Activated T-helper 2 cell treated with anti-CD3 and anti-CD28 coated beads, Interferon-gamma antibody, Interleukin-2, Interleukin-4, amounts not matched to agents 10 μg/mL and 5 μg/mL and 100 μg/mL, durations not matched to agents 14 hours and 24 hours and 36 hours (primary cell): ENCODE data around the gene NAALADL2. TPM values are rescaled to one million over a fixed set of nuclear protein-coding genes. Genes with fewer than 3 reads are reported as not detected.
"Not testable (repeated sequence)": the region's sequence is repeated elsewhere in the genome, so short reads cannot be mapped to it uniquely, and the experiment has no call there.

ENCODE experiments used
- DNase-seq: peaks from one replicate; pipeline ENCODE4 v3.0.0; 2021; ENCODE audit warnings: low spot score
- H3K27ac Mint-ChIP-seq: one replicate; pipeline ENCODE4 v1.8.0; 2021; ENCODE audit warnings: mixed read lengths
- H3K27me3 Mint-ChIP-seq: one replicate; pipeline ENCODE4 v1.8.0; 2021; ENCODE audit warnings: low read depth, mixed read lengths
- H3K36me3 Mint-ChIP-seq: one replicate; pipeline ENCODE4 v1.8.0; 2021; ENCODE audit warnings: low read depth, mixed read lengths
- H3K4me1 Mint-ChIP-seq: one replicate; pipeline ENCODE4 v1.8.0; 2021; ENCODE audit warnings: low read depth, mixed read lengths
- H3K4me3 Mint-ChIP-seq: one replicate; pipeline ENCODE4 v1.8.0; 2021; ENCODE audit warnings: low read depth, mild to moderate bottlenecking, moderate library complexity, mixed read lengths
- H3K9me3 Mint-ChIP-seq: one replicate; pipeline ENCODE4 v1.8.0; 2021; ENCODE audit warnings: mixed read lengths
- intact Hi-C: fragments of 100-400 bp; cut with micrococcal nuclease; formaldehyde crosslinking; loops from one replicate; pipeline ENCODE4 v1.15.1; 2023
- total RNA-seq: library from RNA; stranded (reverse); gene quantifications from 2 replicates; pipeline ENCODE4 v1.2.3, GENCODE V29; 2022

The NAALADL2 gene
- total RNA-seq, 1 donor from 2014 or later, result not detected

DNA sequence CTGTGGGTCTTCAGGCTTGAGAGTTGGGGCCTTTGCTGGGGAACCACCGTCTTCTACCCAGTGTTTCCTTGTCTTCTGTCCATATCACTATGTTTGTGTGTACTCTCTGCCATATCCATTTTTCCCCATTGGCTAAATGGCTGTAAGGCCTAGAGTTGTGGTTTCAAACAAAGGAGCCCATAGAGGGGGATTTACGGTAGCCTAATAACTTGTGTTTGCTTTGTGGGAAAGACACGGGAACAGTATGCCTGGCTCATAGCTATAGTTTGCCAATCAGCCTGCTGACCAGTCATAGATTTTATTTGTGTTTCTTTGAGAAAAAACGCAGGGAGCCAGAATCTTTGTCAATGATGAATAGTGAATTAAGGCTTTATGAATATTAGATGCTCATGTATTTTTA is 554.8 kb downstream of the NAALADL2 start:
- Mint-ChIP-seq H3K36me3 (no peaks in the 10 kb centered on the region), H3K27ac (no peak overlapping the region), H3K27me3 (no peaks in the 10 kb centered on the region), H3K9me3 (no peaks in the 10 kb centered on the region), H3K4me1 (no peaks in the 10 kb centered on the region), H3K4me3 (no peak overlapping the region)
- DNase-seq, result no peak
- intact Hi-C loops, result no loop called here

DNA sequence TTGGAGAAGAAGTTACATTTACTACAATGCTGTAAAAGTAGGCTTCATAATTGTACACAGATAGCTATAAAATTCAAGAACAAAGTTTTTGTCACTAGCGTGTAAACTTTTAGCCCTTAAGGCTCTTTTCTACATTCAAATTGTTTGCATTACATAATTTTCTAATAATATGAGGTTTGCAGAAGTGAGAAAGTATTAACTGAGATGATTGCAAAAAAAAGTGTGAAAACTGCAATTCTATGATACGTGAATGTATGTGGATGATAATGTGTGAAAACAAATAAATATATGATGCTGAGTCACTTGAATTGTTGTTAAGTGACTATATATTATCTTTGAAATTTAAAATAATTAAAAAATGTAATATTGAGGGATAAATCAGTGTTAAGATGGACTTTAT is 557.5 kb downstream of the NAALADL2 start:
- Mint-ChIP-seq H3K9me3 (no peaks in the 10 kb centered on the region), H3K27me3 (no peaks in the 10 kb centered on the region), H3K36me3 (no peaks in the 10 kb centered on the region), H3K27ac (no peak overlapping the region), H3K4me3 (no peak overlapping the region), H3K4me1 (no peaks in the 10 kb centered on the region)
- DNase-seq, result no peak
- intact Hi-C loops, result no loop called here

DNA sequence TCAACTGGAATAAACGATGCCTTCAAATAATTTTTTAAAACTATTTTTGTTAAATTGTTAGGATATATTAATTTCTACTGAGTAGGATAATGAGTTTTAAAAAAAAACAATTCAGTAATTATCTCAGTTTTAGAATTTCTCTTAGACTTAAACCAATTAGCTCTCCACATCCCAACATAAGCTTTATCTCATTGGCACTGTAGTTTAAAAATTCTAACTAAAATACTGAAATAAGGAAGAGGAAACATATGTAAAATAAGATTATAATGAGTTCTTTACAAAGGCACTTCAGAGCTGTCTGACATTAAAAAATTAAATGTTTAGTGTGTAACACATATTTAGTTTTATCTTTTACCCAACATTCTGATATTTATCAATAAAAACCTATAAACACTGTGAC is 558.3 kb downstream of the NAALADL2 start:
- Mint-ChIP-seq H3K9me3 (no peaks in the 10 kb centered on the region), H3K27ac (no peak overlapping the region), H3K4me3 (no peak overlapping the region), H3K36me3 (no peaks in the 10 kb centered on the region), H3K4me1 (no peaks in the 10 kb centered on the region), H3K27me3 (no peaks in the 10 kb centered on the region)
- no peak for DNase-seq
- intact Hi-C loops, result no loop called here

DNA sequence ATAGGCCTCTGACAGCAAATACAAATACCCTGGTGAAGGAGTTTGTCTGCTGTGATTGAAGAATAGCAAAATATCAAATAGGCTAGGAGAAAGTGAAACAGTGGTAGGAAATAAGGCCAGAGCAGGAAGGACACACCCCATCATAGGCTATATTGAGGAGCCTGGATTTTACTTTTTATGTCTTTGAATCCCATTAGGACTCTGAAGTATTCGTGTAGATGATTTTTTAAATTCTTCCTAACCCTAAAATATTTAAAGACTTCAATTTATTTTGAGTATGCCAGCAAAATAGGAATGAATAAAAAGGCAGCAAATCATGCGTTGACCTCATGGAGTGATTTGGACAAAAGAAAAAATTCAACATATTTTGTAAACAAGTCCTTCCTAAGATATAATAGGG is 562.8 kb downstream of the NAALADL2 start:
- Mint-ChIP-seq H3K27ac (no peak overlapping the region), H3K4me1 (no peaks in the 10 kb centered on the region), H3K4me3 (no peak overlapping the region), H3K36me3 (no peaks in the 10 kb centered on the region), H3K27me3 (no peaks in the 10 kb centered on the region), H3K9me3 (no peaks in the 10 kb centered on the region)
- intact Hi-C loops, result no loop called here
- no peak for DNase-seq

DNA sequence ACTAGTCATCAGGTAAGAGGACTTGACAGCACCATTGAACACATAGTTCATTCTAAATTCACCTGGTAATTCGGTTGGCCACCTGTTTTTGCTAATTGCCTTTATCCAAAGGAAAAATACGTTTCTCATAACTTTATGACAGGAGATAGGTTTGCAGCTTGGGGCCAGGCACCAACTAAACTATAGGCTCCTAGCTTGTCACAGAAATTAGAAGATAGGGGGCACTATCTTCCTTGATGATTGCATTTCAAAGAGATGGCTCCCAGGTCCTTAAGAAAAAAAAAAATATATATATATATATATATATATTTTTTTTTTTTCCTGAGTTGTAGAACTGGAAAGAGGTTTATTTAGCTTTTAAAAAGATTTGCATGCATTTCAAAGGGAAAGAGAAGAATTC is 563.6 kb downstream of the NAALADL2 start:
- DNase-seq, result no peak
- Mint-ChIP-seq H3K27ac (no peak overlapping the region), H3K27me3 (no peaks in the 10 kb centered on the region), H3K4me1 (no peaks in the 10 kb centered on the region), H3K9me3 (no peaks in the 10 kb centered on the region), H3K36me3 (no peaks in the 10 kb centered on the region), H3K4me3 (no peak overlapping the region)
- intact Hi-C loops, result no loop called here

DNA sequence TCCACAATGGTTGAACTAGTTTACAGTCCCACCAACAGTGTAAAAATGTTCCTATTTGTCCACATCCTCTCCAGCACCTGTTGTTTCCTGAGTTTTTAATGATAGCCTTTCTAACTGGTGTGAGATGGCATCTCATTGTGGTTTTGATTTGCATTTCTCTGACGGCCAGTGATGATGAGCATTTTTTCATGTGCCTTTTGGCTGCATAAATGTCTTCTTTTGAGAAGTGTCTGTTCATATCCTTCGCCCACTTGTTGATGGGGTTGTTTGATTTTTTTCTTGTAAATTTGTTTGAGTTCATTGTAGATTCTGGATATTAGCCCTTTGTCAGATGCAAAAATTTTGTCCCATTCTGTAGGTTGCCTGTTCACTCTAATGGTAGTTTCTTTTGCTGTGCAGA is 564.7 kb downstream of the NAALADL2 start:
- not testable (repeated sequence) for H3K27me3 Mint-ChIP-seq

DNA sequence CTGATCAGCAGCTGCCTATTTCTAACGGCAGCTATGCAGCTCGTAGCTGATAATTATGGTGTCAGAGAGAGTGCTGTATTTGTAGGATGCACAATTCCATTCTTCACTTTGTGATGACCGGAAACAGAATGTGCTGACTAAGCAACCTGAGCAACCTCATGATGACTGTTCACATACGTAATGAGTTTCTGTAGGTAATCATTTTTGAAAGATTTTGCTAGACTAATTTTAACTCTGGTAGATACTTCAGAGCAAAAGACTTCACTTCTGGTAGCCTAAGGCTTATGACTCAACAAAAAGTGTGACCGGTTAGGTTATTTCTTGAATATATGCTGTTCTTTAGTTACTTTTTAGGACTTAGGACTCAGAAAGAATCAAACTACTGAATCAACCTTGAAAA is 567.7 kb downstream of the NAALADL2 start:
- Mint-ChIP-seq H3K36me3 (no peaks in the 10 kb centered on the region), H3K27ac (no peak overlapping the region), H3K4me1 (no peaks in the 10 kb centered on the region), H3K4me3 (no peak overlapping the region), H3K27me3 (no peaks in the 10 kb centered on the region), H3K9me3 (no peaks in the 10 kb centered on the region)
- DNase-seq, result no peak
- intact Hi-C loops, result no loop called here

More for the DNA sequence above, 564.7 kb downstream of the NAALADL2 start:
- H3K9me3 Mint-ChIP-seq, H3K36me3 Mint-ChIP-seq, DNase-seq, intact Hi-C loops, H3K4me1 Mint-ChIP-seq, H3K27ac Mint-ChIP-seq, H3K4me3 Mint-ChIP-seq: not testable (repeated sequence)

DNA sequence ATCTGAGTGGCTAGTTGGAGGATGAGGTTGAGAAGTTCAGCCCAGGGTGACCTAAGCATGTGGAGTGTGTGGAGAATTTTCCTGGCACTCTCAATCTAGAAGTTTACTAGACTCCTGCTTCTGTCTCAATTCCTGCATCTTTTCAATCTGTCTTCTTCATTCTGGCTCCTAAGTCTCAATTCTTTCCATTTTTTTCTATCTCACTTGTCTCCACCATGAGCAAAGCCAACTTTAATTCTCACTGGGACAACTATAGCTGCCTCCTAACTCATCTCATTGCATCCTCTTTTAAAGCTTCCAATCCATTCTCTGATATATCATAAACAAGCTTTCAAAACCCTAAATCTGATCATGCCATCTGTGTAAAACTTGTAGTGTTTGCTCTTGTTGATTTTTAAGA is 569.3 kb downstream of the NAALADL2 start:
- intact Hi-C loops, result no loop called here
- no peak overlapping the region for H3K27ac Mint-ChIP-seq
- no peak for DNase-seq
- no peaks in the 10 kb centered on the region for H3K36me3 Mint-ChIP-seq
- H3K4me3 Mint-ChIP-seq, result no peak overlapping the region
- H3K27me3 Mint-ChIP-seq, result no peaks in the 10 kb centered on the region
- no peaks in the 10 kb centered on the region for H3K4me1 Mint-ChIP-seq
- H3K9me3 Mint-ChIP-seq, result no peaks in the 10 kb centered on the region

DNA sequence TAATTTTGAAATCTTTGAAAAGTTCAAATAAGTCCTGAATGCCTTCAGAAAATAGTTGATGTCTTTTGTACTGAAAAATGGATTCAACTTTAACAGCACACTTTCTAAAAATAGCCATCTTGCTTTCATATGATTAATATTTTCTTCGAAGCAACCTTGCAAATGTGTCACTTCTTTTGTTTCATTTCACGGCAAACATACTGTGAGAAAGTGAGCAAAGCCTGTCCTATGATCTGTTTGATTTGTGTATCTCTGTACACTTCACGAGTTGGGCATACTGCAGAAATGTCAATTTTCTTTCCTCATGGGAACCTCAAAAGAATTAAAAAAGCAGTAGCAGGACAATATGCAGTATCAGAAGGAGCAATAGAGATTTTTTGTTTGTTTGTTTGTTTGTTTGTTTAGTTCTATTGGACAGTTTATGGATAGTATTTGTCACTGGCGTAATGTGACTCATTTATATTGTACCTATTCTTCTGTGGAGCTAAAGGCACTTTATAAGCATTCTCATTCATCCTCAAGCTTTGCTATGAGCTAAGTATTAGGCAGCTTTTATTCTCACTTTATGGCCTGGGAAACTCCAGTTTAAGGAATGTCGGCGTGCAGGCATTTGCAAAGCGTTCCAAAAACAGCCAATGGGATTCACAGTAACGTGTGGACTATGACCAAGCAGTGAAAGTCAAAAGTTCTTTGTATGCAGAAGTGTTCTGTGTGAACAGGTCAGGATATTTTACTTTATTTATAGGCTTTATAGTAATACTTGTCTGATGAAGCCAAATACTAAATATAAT is 572.0 kb downstream of the NAALADL2 start:
- no peak overlapping the region for H3K27ac Mint-ChIP-seq
- no peak overlapping the region for H3K4me3 Mint-ChIP-seq
- no peaks in the 10 kb centered on the region for H3K9me3 Mint-ChIP-seq
- no peak for DNase-seq
- H3K4me1 Mint-ChIP-seq, result no peaks in the 10 kb centered on the region
- intact Hi-C loops, result no loop called here
- H3K27me3 Mint-ChIP-seq, result no peaks in the 10 kb centered on the region
- H3K36me3 Mint-ChIP-seq, result no peaks in the 10 kb centered on the region

DNA sequence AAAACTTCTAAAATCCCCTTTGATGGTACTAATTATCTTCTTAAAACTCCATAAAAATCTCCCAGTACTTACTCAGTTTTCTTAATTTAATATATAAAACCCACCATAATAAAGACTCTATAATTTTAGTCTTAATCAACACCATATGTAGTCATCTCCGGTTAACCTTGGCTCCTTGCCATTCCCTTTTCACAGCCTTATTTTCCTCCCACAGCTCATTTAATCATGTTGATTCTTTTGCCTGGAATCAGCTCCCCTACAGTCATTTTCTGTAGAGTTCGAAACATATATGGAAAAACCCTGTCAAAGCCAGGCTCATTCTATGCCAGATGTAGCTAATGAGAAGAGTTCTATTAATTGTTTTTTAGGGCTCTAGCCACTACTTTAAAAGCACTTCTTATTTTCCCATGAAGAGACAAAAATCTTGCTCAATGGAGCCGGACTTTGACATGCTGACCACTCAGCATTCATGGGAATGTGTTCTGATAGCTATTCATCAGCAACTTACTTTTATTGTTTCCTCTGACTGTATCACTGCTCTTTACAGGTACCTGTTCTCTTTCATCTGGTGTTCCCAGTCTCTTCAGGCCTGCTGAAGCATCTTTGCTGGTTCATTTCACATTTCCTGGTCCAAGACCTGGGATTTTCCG is 573.4 kb downstream of the NAALADL2 start:
- intact Hi-C loops, result no loop called here
- Mint-ChIP-seq H3K9me3 (no peaks in the 10 kb centered on the region), H3K27ac (no peak overlapping the region), H3K36me3 (no peaks in the 10 kb centered on the region), H3K4me3 (no peak overlapping the region), H3K4me1 (no peaks in the 10 kb centered on the region), H3K27me3 (no peaks in the 10 kb centered on the region)
- DNase-seq, result no peak

DNA sequence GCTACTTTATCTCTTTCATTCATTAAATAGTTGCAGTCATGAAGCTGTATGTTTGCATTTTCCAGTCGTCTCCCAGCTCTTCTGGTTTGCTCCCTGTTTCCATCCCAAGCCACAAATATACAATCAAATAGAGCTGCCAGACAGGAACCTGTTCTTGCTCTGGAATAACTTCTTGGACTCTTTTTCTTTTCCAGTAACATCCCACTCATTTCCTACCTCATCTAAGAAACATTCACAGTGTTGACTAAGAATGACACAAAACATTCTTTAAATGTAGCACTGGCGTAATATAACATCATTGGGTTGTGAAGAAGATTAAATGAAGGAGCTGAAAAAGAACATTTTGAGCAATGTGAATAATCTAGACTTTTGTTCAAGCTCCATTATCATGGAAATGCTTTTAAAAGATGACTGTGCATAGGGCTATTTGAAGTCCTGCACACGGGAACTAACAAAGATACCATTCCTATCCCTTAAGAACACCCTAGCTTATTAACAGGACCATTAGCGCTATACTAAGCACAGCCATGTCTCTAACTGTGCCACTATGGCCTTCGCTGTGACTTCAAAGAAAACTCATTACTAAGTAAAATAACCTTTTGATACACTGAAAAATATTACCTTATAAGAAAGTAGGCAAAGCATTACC is 574.0 kb downstream of the NAALADL2 start:
- Mint-ChIP-seq H3K9me3 (no peaks in the 10 kb centered on the region), H3K36me3 (no peaks in the 10 kb centered on the region), H3K27ac (no peak overlapping the region), H3K4me1 (no peaks in the 10 kb centered on the region), H3K4me3 (no peak overlapping the region), H3K27me3 (no peaks in the 10 kb centered on the region)
- DNase-seq, result no peak
- intact Hi-C loops, result no loop called here

DNA sequence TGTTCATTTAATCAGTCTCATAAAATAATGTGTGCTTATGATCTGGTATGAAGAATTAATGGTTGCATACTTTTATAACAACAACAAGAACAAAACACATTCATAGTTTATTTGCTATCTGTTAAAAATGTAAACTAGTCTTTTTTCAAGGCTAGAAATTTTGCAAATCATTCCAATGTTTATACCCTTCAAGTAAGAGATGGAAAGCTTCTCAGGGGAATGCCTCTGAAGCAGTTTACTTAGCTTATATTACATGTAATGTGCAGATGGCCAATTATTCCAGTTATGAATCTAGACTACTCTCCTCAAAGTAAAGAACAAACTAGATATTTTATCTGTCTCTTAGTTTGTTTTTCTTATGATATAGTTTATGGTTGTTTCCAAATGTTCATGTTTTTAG is 575.4 kb downstream of the NAALADL2 start:
- Mint-ChIP-seq H3K36me3 (no peaks in the 10 kb centered on the region), H3K4me3 (no peak overlapping the region), H3K9me3 (peaks cover 6% of the 10 kb centered on the region), H3K27ac (no peak overlapping the region), H3K4me1 (no peaks in the 10 kb centered on the region), H3K27me3 (no peaks in the 10 kb centered on the region)
- no peak for DNase-seq
- intact Hi-C loops, result no loop called here

DNA sequence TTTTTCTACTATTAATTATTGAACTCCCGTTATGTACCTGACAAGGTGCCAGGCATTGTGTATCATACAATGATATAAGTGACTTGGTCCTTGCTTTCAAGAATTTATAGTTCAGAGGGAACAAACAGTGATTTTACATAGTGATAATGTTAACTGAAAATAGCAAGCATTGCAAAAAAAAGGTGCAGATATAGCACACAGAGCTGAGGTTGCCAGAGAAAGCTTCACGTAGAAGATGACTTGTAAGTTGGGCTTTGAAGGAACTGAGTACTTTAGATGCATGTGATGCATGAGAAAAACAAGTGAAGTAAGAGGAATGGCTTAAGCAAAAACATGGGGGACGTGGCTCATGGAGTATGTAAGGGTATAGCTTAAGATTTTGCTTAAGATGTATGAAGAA is 584.5 kb downstream of the NAALADL2 start:
- no peak for DNase-seq
- H3K36me3 Mint-ChIP-seq, result no peaks in the 10 kb centered on the region
- no peak overlapping the region for H3K27ac Mint-ChIP-seq
- intact Hi-C loops, result no loop called here
- H3K9me3 Mint-ChIP-seq, result peaks cover 37% of the 10 kb centered on the region
- H3K4me3 Mint-ChIP-seq, result no peak overlapping the region
- H3K27me3 Mint-ChIP-seq, result no peaks in the 10 kb centered on the region
- no peaks in the 10 kb centered on the region for H3K4me1 Mint-ChIP-seq
